SK-N-SH treated with all-trans-retinoic acid at 6 μM for 48 hours (cell line): Measurements from ENCODE around the gene RARRES1.

Source experiments
- ATAC-seq: fragments of 200-7000 bp; cut with Tn5 transposase; 3 replicates; pipeline ENCODE4 v1.9.1; 2020; ENCODE audit warnings: mild to moderate bottlenecking, moderate library complexity
- ARNTL ChIP-seq: fragments of 450-650 bp; formaldehyde crosslinking; IDR thresholded peaks from 2 replicates; pipeline ENCODE4 v1.5.0; 2020; ENCODE audit warnings: low read depth, mild to moderate bottlenecking, moderate library complexity, borderline replicate concordance
- BACH2 ChIP-seq: fragments of 250-450 bp; sonication (Bioruptor Pico); IDR thresholded peaks from 2 replicates; pipeline ENCODE4 v1.9.0; 2021; ENCODE audit warnings: mild to moderate bottlenecking, borderline replicate concordance
- CREB5 ChIP-seq: fragments of 250-450 bp; sonication (Bioruptor Pico); IDR thresholded peaks from 2 replicates; pipeline ENCODE4 v1.5.1; 2020; ENCODE audit warnings: low read depth, mild to moderate bottlenecking, moderate library complexity
- CSDC2 ChIP-seq: fragments of 250-450 bp; sonication (Bioruptor Pico); IDR thresholded peaks from 2 replicates; pipeline ENCODE4 v1.5.0; 2020; ENCODE audit warnings: mild to moderate bottlenecking, moderate library complexity
- CSRNP3 ChIP-seq: fragments of 250-450 bp; sonication (Bioruptor Pico); IDR thresholded peaks from 2 replicates; pipeline ENCODE4 v1.5.1; 2021; ENCODE audit warnings: mild to moderate bottlenecking, moderate library complexity
- ESRRG ChIP-seq: fragments of 250-450 bp; sonication (Bioruptor Pico); IDR thresholded peaks from 2 replicates; pipeline ENCODE4 v1.6.1; 2021; ENCODE audit warnings: mild to moderate bottlenecking
- GLIS3 ChIP-seq: fragments of 250-450 bp; sonication (Bioruptor Pico); IDR thresholded peaks from 2 replicates; pipeline ENCODE4 v1.5.0; 2020; ENCODE audit warnings: mild to moderate bottlenecking, moderate library complexity
- ISL1 ChIP-seq: fragments of 250-450 bp; sonication (Bioruptor Pico); IDR thresholded peaks from 2 replicates; pipeline ENCODE4 v2.1.2; 2022; ENCODE audit warnings: mild to moderate bottlenecking, moderate library complexity
- OSR1 ChIP-seq: fragments of 250-450 bp; sonication (Bioruptor Pico); IDR thresholded peaks from 2 replicates; pipeline ENCODE4 v1.8.0; 2022; ENCODE audit warnings: moderate library complexity, mild to moderate bottlenecking, inconsistent platforms
- PATZ1 ChIP-seq: fragments of 250-450 bp; sonication (Bioruptor Pico); IDR thresholded peaks from 2 replicates; pipeline ENCODE4 v1.8.0; 2020; ENCODE audit warnings: mild to moderate bottlenecking, moderate library complexity, borderline replicate concordance
- POU6F1 ChIP-seq: fragments of 250-450 bp; sonication (Bioruptor Pico); IDR thresholded peaks from 2 replicates; pipeline ENCODE4 v1.8.0; 2021; ENCODE audit warnings: low read depth, mild to moderate bottlenecking, moderate library complexity, borderline replicate concordance
- RARB ChIP-seq: fragments of 250-450 bp; sonication (Bioruptor Pico); IDR thresholded peaks from 2 replicates; pipeline ENCODE4 v1.8.0; 2021; ENCODE audit warnings: mild to moderate bottlenecking, moderate library complexity
- SNAI2 ChIP-seq: fragments of 250-450 bp; sonication (Bioruptor Pico); IDR thresholded peaks from 2 replicates; pipeline ENCODE4 v1.5.0; 2020; ENCODE audit warnings: mild to moderate bottlenecking, moderate library complexity
- TCF4 ChIP-seq: fragments of 250-450 bp; sonication (Bioruptor Pico); IDR thresholded peaks from 2 replicates; pipeline ENCODE4 v1.8.0; 2021; ENCODE audit warnings: mild to moderate bottlenecking, moderate library complexity, borderline replicate concordance
- TOX ChIP-seq: fragments of 250-450 bp; sonication (Bioruptor Pico); IDR thresholded peaks from 2 replicates; pipeline ENCODE4 v1.8.0; 2021; ENCODE audit warnings: mild to moderate bottlenecking, moderate library complexity, borderline replicate concordance
- ZC3H10 ChIP-seq: fragments of 250-450 bp; sonication (Bioruptor Pico); IDR thresholded peaks from 2 replicates; pipeline ENCODE4 v1.5.1; 2021; ENCODE audit warnings: mild to moderate bottlenecking, moderate library complexity
- ZFP3 ChIP-seq: fragments of 250-450 bp; sonication (Bioruptor Pico); IDR thresholded peaks from 2 replicates; pipeline ENCODE4 v1.5.0; 2020; ENCODE audit warnings: mild to moderate bottlenecking, moderate library complexity
- ZFP30 ChIP-seq: fragments of 450-650 bp; formaldehyde crosslinking; IDR thresholded peaks from 2 replicates; pipeline ENCODE4 v1.5.0; 2022; ENCODE audit warnings: mild to moderate bottlenecking, moderate library complexity
- ZNF565 ChIP-seq: fragments of 450-650 bp; formaldehyde crosslinking; conservative IDR thresholded peaks from 2 replicates; pipeline ENCODE4 v1.5.0; 2020; ENCODE audit warnings: low read depth, mild to moderate bottlenecking, moderate library complexity
- ZNF70 ChIP-seq: fragments of 450-650 bp; formaldehyde crosslinking; IDR thresholded peaks from 2 replicates; pipeline ENCODE4 v1.5.0; 2020; ENCODE audit warnings: mild to moderate bottlenecking, moderate library complexity
- ZNF8 ChIP-seq: fragments of 450-650 bp; formaldehyde crosslinking; IDR thresholded peaks from 2 replicates; pipeline ENCODE4 v1.5.0; 2020; ENCODE audit warnings: mild to moderate bottlenecking, moderate library complexity

The RARRES1 gene

GRCh38 chr3:158710601-158711000 is 21.7 kb downstream of the RARRES1 start:
- TF ChIP-seq POU6F1 (no peak), ZNF565 (CRISPR knock-in tag) (no peak), SNAI2 (CRISPR knock-in tag) (no peak), GLIS3 (CRISPR knock-in tag) (no peak), ZNF8 (no peak), ARNTL (CRISPR knock-in tag) (no peak), CSDC2 (no peak), CSRNP3 (CRISPR knock-in tag) (no peak), ZFP3 (CRISPR knock-in tag) (no peak), ZNF70 (no peak), PATZ1 (CRISPR knock-in tag) (no peak), CREB5 (CRISPR knock-in tag) (no peak), ZC3H10 (CRISPR knock-in tag) (no peak), TCF4 (CRISPR knock-in tag) (no peak), ZFP30 (no peak), ISL1 (CRISPR knock-in tag) (no peak)
- ATAC-seq: no peak

- ATAC-seq: peak; percentile 99
- peak; percentile 75; the same call in 1 of the 2 replicates for TF ChIP-seq ISL1 (CRISPR knock-in tag)
- TF ChIP-seq OSR1 (CRISPR knock-in tag): no peak
- peak; percentile 29; the same call in 1 of the 2 replicates for TF ChIP-seq PATZ1 (CRISPR knock-in tag)
- TF ChIP-seq, all 23 proteins: peak for 2
Measured at GRCh38 chr3:158709666-158710083, 22.6 kb downstream of the RARRES1 start.

DNA sequence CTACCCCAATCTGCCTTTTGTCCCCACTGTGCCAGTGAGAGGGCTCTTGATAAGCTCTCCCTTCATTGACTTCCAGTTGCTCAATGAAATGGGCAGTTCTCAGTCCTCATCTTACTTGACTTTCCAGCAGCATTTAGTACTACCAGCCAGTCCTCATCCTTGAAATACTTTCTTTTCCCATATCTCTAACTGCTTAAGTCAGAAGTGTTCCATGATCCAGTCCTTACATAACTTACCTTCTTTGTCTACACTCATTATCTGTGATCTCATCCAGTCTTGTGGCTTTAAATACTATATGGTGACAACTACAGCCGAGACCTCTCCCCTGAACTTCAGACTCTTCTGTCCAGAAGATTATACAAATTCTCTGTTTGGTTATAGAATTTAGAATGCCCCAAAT is 28.7 kb downstream of the RARRES1 start:
- peak; percentile 5; the same call in 1 of the 3 replicates for ATAC-seq
- TF ChIP-seq CREB5 (CRISPR knock-in tag) (no peak), POU6F1 (no peak), ESRRG (CRISPR knock-in tag) (no peak), CSDC2 (no peak), PATZ1 (CRISPR knock-in tag) (no peak), GLIS3 (CRISPR knock-in tag) (no peak), TCF4 (CRISPR knock-in tag) (no peak), TOX (CRISPR knock-in tag) (no peak), ARNTL (CRISPR knock-in tag) (no peak), RARB (no peak), ZC3H10 (CRISPR knock-in tag) (no peak), ZNF8 (no peak), BACH2 (CRISPR knock-in tag) (no peak), ZFP30 (no peak), ZNF70 (no peak)
